K562 (cell line): ENCODE data around the gene ETV3L. TPM values are rescaled to one million over a fixed set of nuclear protein-coding genes. Genes with fewer than 3 reads are reported as not detected.

Source experiments
- ATAC-seq: fragments of 200-7000 bp; cut with Tn5 transposase; 3 replicates; pipeline ENCODE4 v1.9.1; 2020; ENCODE audit warnings: moderate library complexity
- BruUV-seq: library from RNA; stranded (reverse); fragments of 400-500 nt; replicated peaks from 2 replicates; lab custom pipeline; 2021; lab: Mats Ljungman, UMichigan
- CTCF ChIA-PET: fragments of 300-600 bp; formaldehyde crosslinking; extraction: SDS; loops from one replicate; lab custom pipeline; 2021; ENCODE audit warnings: low intra/inter-chr PET ratio; lab: Yijun Ruan, JAX
- POLR2A ChIA-PET: fragments of 300-600, 350-650 bp; sonication (Branson Sonifier 250); formaldehyde crosslinking; extraction: SDS; loops from one replicate; lab custom pipeline; 2021; ENCODE audit warnings: antibody characterized with exemption, inconsistent platforms; lab: Yijun Ruan, JAX
- DNase-seq, 4 experiments: peaks; one replicate each; pipeline versions ENCODE4 v3.0.0 to v3.0.0-alpha.2; 2011 to 2018; ENCODE audit warnings: low spot score in 3 of 4, mixed read lengths in 3 of 4; ENCODE audit errors: extremely low read depth in 1 of 4
- FAIRE-seq: peaks from 2 replicates; lab custom pipeline; 2011; peaks lifted over from hg19 to GRCh38; lab: Jason Lieb, UNC
- H2AFZ ChIP-seq: 2 replicates; pipeline ENCODE4 v1.6.0; 2011; ENCODE audit warnings: low read depth, low read length, control low read depth, inconsistent platforms
- H3K27ac ChIP-seq: fragments of 200-600 bp; 3 replicates; pipeline ENCODE4 v1.8.0; 2011; ENCODE audit warnings: low read depth, mild to moderate bottlenecking, control low read depth, inconsistent platforms, low read length, moderate library complexity, mixed read lengths; ENCODE audit errors: extremely low read depth
- H3K27me3 ChIP-seq, 2 experiments: fragments of 300-600 bp in 1 of 2; 2 replicates in 1 of 2; 3 replicates in 1 of 2; pipeline versions ENCODE4 v1.6.0 to v1.8.0; 2011; ENCODE audit warnings: inconsistent platforms in 2 of 2, low read length in 2 of 2, mild to moderate bottlenecking in 1 of 2, mixed read lengths in 1 of 2, moderate library complexity in 1 of 2; ENCODE audit not compliant: control insufficient read depth in 2 of 2, insufficient read depth in 2 of 2
- H3K36me3 ChIP-seq: fragments of 300-600 bp; 3 replicates; pipeline ENCODE4 v1.8.0; 2011; ENCODE audit warnings: mild to moderate bottlenecking, low read length, inconsistent platforms; ENCODE audit not compliant: control insufficient read depth, insufficient read depth
- H3K4me1 ChIP-seq, 2 experiments: fragments of 200-600 bp in 1 of 2; replicated peaks in 1 of 2; 2 replicates in 1 of 2; 3 replicates in 1 of 2; pipeline versions ENCODE4 v1.5.1 to v1.8.0; 2011; ENCODE audit warnings: inconsistent platforms in 2 of 2, low read length in 2 of 2, mild to moderate bottlenecking in 1 of 2, mixed read lengths in 1 of 2, moderate library complexity in 1 of 2; ENCODE audit not compliant: control insufficient read depth in 2 of 2, insufficient read depth in 2 of 2
- H3K4me2 ChIP-seq: 2 replicates; pipeline ENCODE4 v1.6.1; 2011; ENCODE audit warnings: low read length, control low read depth, inconsistent platforms, mixed read lengths; ENCODE audit not compliant: insufficient read depth
- H3K4me3 ChIP-seq: fragments of 200-600 bp; sonication (generic), shearing (Covaris generic); 2 replicates; pipeline ENCODE4 v1.5.1; 2016; ENCODE audit warnings: control low read depth, inconsistent platforms
- H3K79me2 ChIP-seq: fragments of 200-600 bp; 3 replicates; pipeline ENCODE4 v1.8.0; 2011; ENCODE audit warnings: low read length, inconsistent platforms; ENCODE audit not compliant: control insufficient read depth, insufficient read depth
- H3K9ac ChIP-seq, 2 experiments: 2 replicates each; pipeline versions ENCODE4 v1.6.0 to v1.6.1; 2011; ENCODE audit warnings: low read depth in 2 of 2, low read length in 2 of 2, control low read depth in 1 of 2, inconsistent platforms in 1 of 2, mild to moderate bottlenecking in 1 of 2, mixed read lengths in 1 of 2; ENCODE audit not compliant: insufficient read depth in 1 of 2
- H3K9me1 ChIP-seq: one replicate; pipeline ENCODE4 v1.6.0; 2011; ENCODE audit warnings: inconsistent platforms, mild to moderate bottlenecking, low read length, moderate library complexity; ENCODE audit not compliant: control insufficient read depth, insufficient read depth
- H3K9me3 ChIP-seq: replicated peaks from 2 replicates; pipeline ENCODE4 v1.5.1; 2011; ENCODE audit warnings: low read depth, low read length, inconsistent platforms; ENCODE audit not compliant: control insufficient read depth, insufficient read depth
- H4K20me1 ChIP-seq: replicated peaks from 2 replicates; pipeline ENCODE4 v1.6.1; 2011; ENCODE audit warnings: low read length, inconsistent platforms, mixed read lengths; ENCODE audit not compliant: control insufficient read depth, insufficient read depth
- CTCF ChIP-seq, 3 experiments: IDR thresholded peaks in 2 of 3; conservative IDR thresholded peaks in 1 of 3; 2 replicates each; pipeline ENCODE4 v1.5.1; 2011 to 2012; ENCODE audit warnings: low read length in 3 of 3, mild to moderate bottlenecking in 3 of 3, control low read depth in 2 of 3, improper control_type of control experiment in 1 of 3, inconsistent platforms in 1 of 3, low read depth in 1 of 3, mixed read lengths in 1 of 3, moderate library complexity in 1 of 3; ENCODE audit not compliant: insufficient read depth in 2 of 3
- ELF1 ChIP-seq: fragments of 200-800 bp; sonication (Bioruptor generic); IDR thresholded peaks from 2 replicates; pipeline ENCODE4 v1.6.1; 2016; ENCODE audit warnings: missing genetic modification characterization, missing compliant biosample characterization
- SREBF2 ChIP-seq: sonication (generic); formaldehyde crosslinking; IDR thresholded peaks from 2 replicates; pipeline ENCODE4 v1.4.0; 2020; ENCODE audit warnings: mild to moderate bottlenecking, missing genetic modification reagents
- WGBS: fragments of 100-300 bp; shearing (Covaris generic); methylation state at CpG from one replicate; pipeline ENCODE4 v1.1.6; 2016; ENCODE audit warnings: low coverage, mixed read lengths; ENCODE audit not compliant: insufficient coverage; ENCODE audit errors: missing lambda C conversion rate; 5-methylcytosine and 5-hydroxymethylcytosine counted together
- in situ Hi-C: fragments of 300-500 bp; cut with MboI; formaldehyde crosslinking; loops from 4 replicates; pipeline ENCODE4 v1.15.0; 2018; ENCODE audit warnings: inconsistent platforms, mixed read lengths
- intact Hi-C: fragments of 100-400 bp; cut with micrococcal nuclease; formaldehyde crosslinking; loops from 2 replicates; pipeline ENCODE4 v1.14.2; 2022
- polyA plus RNA-seq, 8 experiments: library from polyadenylated mRNA; depleted of rRNA in 4 of 8; stranded (reverse) in 5 of 8; unstranded in 3 of 8; fragments of >200 nt; fragmentation: Nextera tagmentation in 2 of 8; fragmentation: Illumina TruSeq in 1 of 8; extraction: Ambion mirVana in 2 of 8; extraction: Trizol in 1 of 8; gene quantifications; 2 replicates each; pipeline versions ENCODE4 v1.2.1 to v1.2.3, GENCODE V29; 2011 to 2014; ENCODE audit warnings: inconsistent platforms in 1 of 8, missing spikeins in 1 of 8
- total RNA-seq, 7 experiments: library from RNA; depleted of rRNA in 6 of 7; stranded (reverse); fragments of >200 nt in 6 of 7; fragmentation: Illumina TruSeq in 2 of 7; extraction: Trizol in 2 of 7; gene quantifications; 2 replicates each; pipeline versions ENCODE4 v1.2.1 to v1.2.3, GENCODE V29; 2011 to 2021; ENCODE audit warnings: low replicate concordance in 1 of 7

The ETV3L gene
- total and polyA plus RNA-seq, 9 of the 15 experiments (the other 6 are each of a cell fraction or from before 2014, with no cell fraction given): not detected

GRCh38 chr1:157136133-157136532 lies 36.5 kb upstream of the ETV3L start:
- 44% methylated on average over 4 of the region's 4 CpGs for WGBS
- peaks cover 24 to 42% of the 10 kb centered on the region in 2 experiments for H3K4me1 ChIP-seq
- ATAC-seq (no peak), DNase-seq (no peak), FAIRE-seq (no peak)
- ChIA-PET CTCF (no interaction called here), POLR2A (interaction anchor here (1.0 to 2.1 kb wide), 5 partner anchors 17 to 154 kb away, joined by 3 to 6 read pairs (median 3); no protein-coding TSS in a partner anchor)
- 0 out of 2 replicates have a peak, but pooled peaks cover 9% of the 10 kb centered on the region for H4K20me1 ChIP-seq
- H3K9me1 ChIP-seq: no peaks in the 10 kb centered on the region
- intact Hi-C loops: no loop called here
- H3K4me3 ChIP-seq: no peak overlapping the region
- peaks cover 53% of the 10 kb centered on the region for H3K36me3 ChIP-seq
- H3K9ac ChIP-seq: peak overlapping the region in 1 of 2 experiments; percentile 38; a peak in 1 of 4 replicates
- peaks cover 27% of the 10 kb centered on the region for H3K79me2 ChIP-seq
- TF ChIP-seq SREBF2 (CRISPR knock-in tag) (no peak), ELF1 (tag) (0 out of 2 replicates have a peak, but pooled peaks have one; percentile 9), CTCF (IDR thresholded peaks at IDR 0.05 in 2 of 3, conservative IDR thresholded peaks at IDR 0.05 in 1 of 3; ENCODE audit: insufficient read depth in 2 of 3, low read depth in 1 of 3, low read length in 3 of 3) (peak in 2 of 3 experiments; percentile 12 to 24; a peak in 1 of 6 replicates)
- no peak overlapping the region for H2AFZ ChIP-seq
- BruUV-seq: no TSS peak
- H3K4me2 ChIP-seq: no peak overlapping the region
- no peaks in the 10 kb centered on the region for H3K9me3 ChIP-seq
- no peaks in the 10 kb centered on the region for H3K27me3 ChIP-seq
- in situ Hi-C loops: loop anchor here (5.0 kb wide), 1 partner anchor 39 kb away; the partner anchor contains the start of gene ETV3L
- H3K27ac ChIP-seq: no peak overlapping the region
